ENCODE measurements around the gene RHOT2. TPM values are rescaled to one million over a fixed set of nuclear protein-coding genes. Genes with fewer than 3 reads are reported as not detected.

RHOT2 gene
- total and polyA plus RNA-seq, 9 of the 15 experiments (the other 6 are each of a cell fraction or from before 2014, with no cell fraction given): 5.0 to 373 (median 112) TPM

DNA sequence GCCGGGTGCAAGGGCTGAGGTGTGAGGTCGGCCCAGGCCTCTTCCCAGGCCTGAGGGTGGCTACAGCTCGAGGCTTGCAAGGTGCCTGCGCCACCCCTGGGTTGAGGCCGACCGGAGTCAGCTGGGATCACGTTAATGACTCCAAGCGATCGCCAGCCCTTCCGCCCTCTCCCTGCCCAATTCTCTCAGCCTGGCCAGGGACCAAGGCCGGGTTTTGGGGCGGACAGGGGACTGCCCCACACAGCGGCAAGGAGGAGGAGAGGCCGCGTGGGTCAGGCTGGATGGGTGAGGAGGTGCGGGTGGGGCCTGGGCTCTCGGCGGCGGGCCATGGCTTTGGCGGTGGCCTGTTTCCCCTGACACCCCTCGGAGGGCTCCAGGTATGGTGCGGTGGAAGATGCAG lies 25.4 kb downstream of the RHOT2 start:
- BruUV-seq (replicated peaks): no TSS peak
- H3K9me3 ChIP-seq (replicated peaks; ENCODE audit: control insufficient read depth, insufficient read depth, low read depth, low read length): no peaks in the 10 kb centered on the region
- in situ Hi-C loops (cut with MboI) (no loop called here), intact Hi-C loops (cut with micrococcal nuclease) (no loop called here)
- ATAC-seq: no peak
- H3K4me1 ChIP-seq (replicated peaks in 1 of 2; ENCODE audit: control insufficient read depth in 2 of 2, insufficient read depth in 2 of 2, low read length in 2 of 2): peaks cover 12 to 71% of the 10 kb centered on the region in 2 experiments
- CTCF ChIA-PET (ENCODE audit: low intra/inter-chr PET ratio): no interaction called here
- H3K4me2 ChIP-seq (ENCODE audit: insufficient read depth, low read length): no peak overlapping the region
- peaks cover 17% of the 10 kb centered on the region; the same call in 2 of the 3 replicates for H3K79me2 ChIP-seq (ENCODE audit: control insufficient read depth, insufficient read depth, low read length)
- WGBS (ENCODE audit: insufficient coverage, low coverage, missing lambda C conversion rate): 63% methylated on average over 14 of the region's 22 CpGs
- no peak overlapping the region for H3K27ac ChIP-seq (ENCODE audit: extremely low read depth, low read depth, low read length)
- TF ChIP-seq, protein P1, sequence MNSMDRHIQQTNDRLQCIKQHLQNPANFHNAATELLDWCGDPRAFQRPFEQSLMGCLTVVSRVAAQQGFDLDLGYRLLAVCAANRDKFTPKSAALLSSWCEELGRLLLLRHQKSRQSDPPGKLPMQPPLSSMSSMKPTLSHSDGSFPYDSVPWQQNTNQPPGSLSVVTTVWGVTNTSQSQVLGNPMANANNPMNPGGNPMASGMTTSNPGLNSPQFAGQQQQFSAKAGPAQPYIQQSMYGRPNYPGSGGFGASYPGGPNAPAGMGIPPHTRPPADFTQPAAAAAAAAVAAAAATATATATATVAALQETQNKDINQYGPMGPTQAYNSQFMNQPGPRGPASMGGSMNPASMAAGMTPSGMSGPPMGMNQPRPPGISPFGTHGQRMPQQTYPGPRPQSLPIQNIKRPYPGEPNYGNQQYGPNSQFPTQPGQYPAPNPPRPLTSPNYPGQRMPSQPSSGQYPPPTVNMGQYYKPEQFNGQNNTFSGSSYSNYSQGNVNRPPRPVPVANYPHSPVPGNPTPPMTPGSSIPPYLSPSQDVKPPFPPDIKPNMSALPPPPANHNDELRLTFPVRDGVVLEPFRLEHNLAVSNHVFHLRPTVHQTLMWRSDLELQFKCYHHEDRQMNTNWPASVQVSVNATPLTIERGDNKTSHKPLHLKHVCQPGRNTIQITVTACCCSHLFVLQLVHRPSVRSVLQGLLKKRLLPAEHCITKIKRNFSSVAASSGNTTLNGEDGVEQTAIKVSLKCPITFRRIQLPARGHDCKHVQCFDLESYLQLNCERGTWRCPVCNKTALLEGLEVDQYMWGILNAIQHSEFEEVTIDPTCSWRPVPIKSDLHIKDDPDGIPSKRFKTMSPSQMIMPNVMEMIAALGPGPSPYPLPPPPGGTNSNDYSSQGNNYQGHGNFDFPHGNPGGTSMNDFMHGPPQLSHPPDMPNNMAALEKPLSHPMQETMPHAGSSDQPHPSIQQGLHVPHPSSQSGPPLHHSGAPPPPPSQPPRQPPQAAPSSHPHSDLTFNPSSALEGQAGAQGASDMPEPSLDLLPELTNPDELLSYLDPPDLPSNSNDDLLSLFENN (IDR thresholded peaks at IDR 0.05; ENCODE audit: low read depth in 2 of 2, low read length in 2 of 2): no peak
- no peak for TF ChIP-seq ZNF197 (CRISPR knock-in tag; IDR thresholded peaks at IDR 0.05; ENCODE audit: low read depth)
- no peak for TF ChIP-seq ILF3 (IDR thresholded peaks at IDR 0.05; ENCODE audit: borderline replicate concordance)
- TF ChIP-seq POLR2G (IDR thresholded peaks at IDR 0.05; ENCODE audit: low read depth, low read length): peak; percentile 14; the same call in 1 of the 2 replicates
- TF ChIP-seq, protein P2, sequence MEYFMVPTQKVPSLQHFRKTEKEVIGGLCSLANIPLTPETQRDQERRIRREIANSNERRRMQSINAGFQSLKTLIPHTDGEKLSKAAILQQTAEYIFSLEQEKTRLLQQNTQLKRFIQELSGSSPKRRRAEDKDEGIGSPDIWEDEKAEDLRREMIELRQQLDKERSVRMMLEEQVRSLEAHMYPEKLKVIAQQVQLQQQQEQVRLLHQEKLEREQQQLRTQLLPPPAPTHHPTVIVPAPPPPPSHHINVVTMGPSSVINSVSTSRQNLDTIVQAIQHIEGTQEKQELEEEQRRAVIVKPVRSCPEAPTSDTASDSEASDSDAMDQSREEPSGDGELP (CRISPR knock-in tag; IDR thresholded peaks at IDR 0.05; ENCODE audit: borderline replicate concordance): peak; percentile 32; the same call in 1 of the 2 replicates
- TF ChIP-seq LARP7 (IDR thresholded peaks at IDR 0.05): no peak
- no peaks in the 10 kb centered on the region for H4K20me1 ChIP-seq (replicated peaks; ENCODE audit: control insufficient read depth, insufficient read depth, low read length)
- H3K36me3 ChIP-seq (ENCODE audit: control insufficient read depth, insufficient read depth, low read length): peaks cover 7% of the 10 kb centered on the region; the same call in 2 of the 3 replicates
- no peak overlapping the region for H3K4me3 ChIP-seq
- peak in 1 of 4 experiments; percentile 9 for DNase-seq (ENCODE audit: extremely low read depth in 1 of 4, low spot score in 3 of 4)
- POLR2A ChIA-PET: no interaction called here
- no peak overlapping the region for H2AFZ ChIP-seq (ENCODE audit: low read depth, low read length)
- no peak for FAIRE-seq
- H3K27me3 ChIP-seq (ENCODE audit: control insufficient read depth in 2 of 2, insufficient read depth in 2 of 2, low read length in 2 of 2): peaks cover 2 to 6% of the 10 kb centered on the region in 2 experiments; a peak in 2 of 5 replicates
- H3K9ac ChIP-seq (ENCODE audit: insufficient read depth in 1 of 2, low read depth in 2 of 2, low read length in 2 of 2): peak overlapping the region in 1 of 2 experiments; percentile 45; a peak in 1 of 4 replicates
- peaks cover 5% of the 10 kb centered on the region for H3K9me1 ChIP-seq (ENCODE audit: control insufficient read depth, insufficient read depth, low read length)

All from K562 (cell line).